HepG2 (cell line): ENCODE results near the gene LYPD8.

Source experiments
- CBX2 ChIP-seq, 2 experiments: fragments of 200-600 bp in 1 of 2; sonication (generic); formaldehyde crosslinking in 1 of 2; IDR thresholded peaks; 2 replicates each; pipeline versions ENCODE4 v1.7.0 to v1.8.1; 2018 to 2022; ENCODE audit warnings: low read depth in 2 of 2, low read length in 1 of 2, mild to moderate bottlenecking in 1 of 2, missing genetic modification reagents in 1 of 2
- EZH2 ChIP-seq: conservative IDR thresholded peaks from 2 replicates; pipeline ENCODE4 v1.6.1; 2012; ENCODE audit warnings: mild to moderate bottlenecking, low read depth, low read length, moderate library complexity
- HHEX ChIP-seq: IDR thresholded peaks from 2 replicates; pipeline ENCODE4 v1.6.1; 2016; ENCODE audit warnings: control low read depth
- ZIK1 ChIP-seq: sonication (generic); formaldehyde crosslinking; IDR thresholded peaks from 2 replicates; pipeline ENCODE4 v1.5.0; 2020; ENCODE audit warnings: mild to moderate bottlenecking, low read depth, missing genetic modification reagents, borderline replicate concordance
- ZNF557 ChIP-seq: sonication (generic); formaldehyde crosslinking; IDR thresholded peaks from 2 replicates; pipeline ENCODE4 v1.4.0; 2020; ENCODE audit warnings: missing genetic modification reagents
- TF ChIP-seq, protein P1 (sequence below): sonication (generic); formaldehyde crosslinking; IDR thresholded peaks from 2 replicates; pipeline ENCODE4 v1.5.0; 2020; ENCODE audit warnings: mild to moderate bottlenecking, missing genetic modification reagents, moderate library complexity

DNA sequence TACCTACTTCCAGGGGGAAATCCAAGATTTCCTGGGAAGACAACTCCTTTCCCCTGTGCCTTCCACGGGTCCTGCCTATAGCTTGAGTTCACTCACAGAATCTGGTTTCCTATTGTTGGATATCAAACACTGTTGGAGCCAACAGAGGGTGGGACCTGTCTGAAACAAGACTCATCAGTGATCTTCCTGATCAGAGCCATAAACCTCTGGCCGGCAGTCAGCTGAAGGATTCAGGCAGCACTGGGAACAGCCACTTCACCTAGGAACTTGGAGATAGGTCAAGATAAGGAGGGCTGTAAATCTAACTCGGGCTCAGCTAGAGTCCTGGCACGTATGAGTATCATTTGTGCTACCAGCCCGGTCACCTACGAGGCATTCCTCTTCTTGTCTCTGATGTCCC is 46.9 kb upstream of the LYPD8 start:
- no peak for TF ChIP-seq EZH2
- TF ChIP-seq, protein P1, sequence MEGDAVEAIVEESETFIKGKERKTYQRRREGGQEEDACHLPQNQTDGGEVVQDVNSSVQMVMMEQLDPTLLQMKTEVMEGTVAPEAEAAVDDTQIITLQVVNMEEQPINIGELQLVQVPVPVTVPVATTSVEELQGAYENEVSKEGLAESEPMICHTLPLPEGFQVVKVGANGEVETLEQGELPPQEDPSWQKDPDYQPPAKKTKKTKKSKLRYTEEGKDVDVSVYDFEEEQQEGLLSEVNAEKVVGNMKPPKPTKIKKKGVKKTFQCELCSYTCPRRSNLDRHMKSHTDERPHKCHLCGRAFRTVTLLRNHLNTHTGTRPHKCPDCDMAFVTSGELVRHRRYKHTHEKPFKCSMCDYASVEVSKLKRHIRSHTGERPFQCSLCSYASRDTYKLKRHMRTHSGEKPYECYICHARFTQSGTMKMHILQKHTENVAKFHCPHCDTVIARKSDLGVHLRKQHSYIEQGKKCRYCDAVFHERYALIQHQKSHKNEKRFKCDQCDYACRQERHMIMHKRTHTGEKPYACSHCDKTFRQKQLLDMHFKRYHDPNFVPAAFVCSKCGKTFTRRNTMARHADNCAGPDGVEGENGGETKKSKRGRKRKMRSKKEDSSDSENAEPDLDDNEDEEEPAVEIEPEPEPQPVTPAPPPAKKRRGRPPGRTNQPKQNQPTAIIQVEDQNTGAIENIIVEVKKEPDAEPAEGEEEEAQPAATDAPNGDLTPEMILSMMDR (CRISPR knock-in tag): no peak
- no peak for TF ChIP-seq ZNF557 (CRISPR knock-in tag)
- TF ChIP-seq ZIK1 (CRISPR knock-in tag): no peak
- TF ChIP-seq HHEX (CRISPR knock-in tag): no peak
- no peak for TF ChIP-seq CBX2 (IDR thresholded peaks at IDR 0.05; ENCODE audit: low read depth, low read length)
- no peak for TF ChIP-seq CBX2 (CRISPR knock-in tag; IDR thresholded peaks at IDR 0.05; ENCODE audit: low read depth)
